WTC11 (cell line): Measurements from ENCODE around the gene FAM171A1. TPM values are rescaled to one million over a fixed set of nuclear protein-coding genes. Genes with fewer than 3 reads are reported as not detected.

Experiments
- ATAC-seq: fragments of 200-7000 bp; cut with Tn5 transposase; 2 replicates; pipeline ENCODE4 v1.10.0; 2021; ENCODE audit warnings: mild to moderate bottlenecking, moderate library complexity
- CTCF ChIA-PET: fragments of 300-600 bp; sonication (Branson Sonifier 250); formaldehyde crosslinking; loops from one replicate; lab custom pipeline; 2021; ENCODE audit warnings: antibody characterized with exemption; lab: Charles Lee
- POLR2A ChIA-PET: fragments of 350-600 bp; sonication (Branson Sonifier 250); formaldehyde crosslinking; loops from one replicate; lab custom pipeline; 2021; ENCODE audit warnings: antibody characterized with exemption; lab: Charles Lee
- DNase-seq: peaks from one replicate; pipeline ENCODE4 v3.0.0; 2021; ENCODE audit warnings: low spot score
- H3K27ac Mint-ChIP-seq: 2 replicates; pipeline ENCODE4 v1.8.0; 2021; ENCODE audit warnings: mixed read lengths
- H3K27me3 Mint-ChIP-seq: 2 replicates; pipeline ENCODE4 v1.8.0; 2021; ENCODE audit warnings: low read depth, mild to moderate bottlenecking, moderate library complexity, mixed read lengths
- H3K36me3 Mint-ChIP-seq: 2 replicates; pipeline ENCODE4 v1.8.0; 2021; ENCODE audit warnings: mixed read lengths
- H3K4me1 Mint-ChIP-seq: 2 replicates; pipeline ENCODE4 v1.8.0; 2022; ENCODE audit warnings: mixed read lengths
- H3K4me3 Mint-ChIP-seq: 2 replicates; pipeline ENCODE4 v1.8.0; 2021; ENCODE audit warnings: mild to moderate bottlenecking, moderate library complexity, mixed read lengths
- H3K9me3 Mint-ChIP-seq: 2 replicates; pipeline ENCODE4 v1.8.0; 2021; ENCODE audit warnings: mixed read lengths
- ARID4B ChIP-seq: sonication (generic); formaldehyde crosslinking; IDR thresholded peaks from 2 replicates; pipeline ENCODE4 v1.8.0; 2023; ENCODE audit warnings: missing genetic modification reagents, mild to moderate bottlenecking, borderline replicate concordance
- CREB1 ChIP-seq: sonication (generic); formaldehyde crosslinking; IDR thresholded peaks from 2 replicates; pipeline ENCODE4 v1.8.0; 2023; ENCODE audit warnings: mild to moderate bottlenecking, missing genetic modification reagents
- HMGXB4 ChIP-seq: sonication (generic); formaldehyde crosslinking; IDR thresholded peaks from 2 replicates; pipeline ENCODE4 v1.8.1; 2023; ENCODE audit warnings: mild to moderate bottlenecking, moderate library complexity, missing genetic modification reagents
- MXD4 ChIP-seq: fragments of 250-450 bp; sonication (Bioruptor Pico); IDR thresholded peaks from 2 replicates; pipeline ENCODE4 v1.8.0; 2021; ENCODE audit warnings: mild to moderate bottlenecking, moderate library complexity, borderline replicate concordance
- NR3C1 ChIP-seq: sonication (generic); formaldehyde crosslinking; conservative IDR thresholded peaks from 2 replicates; pipeline ENCODE4 v1.8.1; 2023; ENCODE audit warnings: low read depth, mild to moderate bottlenecking, missing genetic modification reagents
- PRDM15 ChIP-seq: sonication (generic); formaldehyde crosslinking; IDR thresholded peaks from 2 replicates; pipeline ENCODE4 v1.8.0; 2022; ENCODE audit warnings: missing genetic modification reagents
- PREB ChIP-seq: sonication (generic); formaldehyde crosslinking; IDR thresholded peaks from 2 replicates; pipeline ENCODE4 v1.8.1; 2022; ENCODE audit warnings: mild to moderate bottlenecking, missing genetic modification reagents, moderate library complexity, borderline replicate concordance
- PRRX2 ChIP-seq: fragments of 250-450 bp; sonication (Bioruptor Pico); IDR thresholded peaks from 2 replicates; pipeline ENCODE4 v1.8.0; 2021; ENCODE audit warnings: mild to moderate bottlenecking
- TEAD1 ChIP-seq: sonication (generic); formaldehyde crosslinking; IDR thresholded peaks from 2 replicates; pipeline ENCODE4 v1.8.0; 2022; ENCODE audit warnings: mild to moderate bottlenecking, missing genetic modification reagents
- USF1 ChIP-seq: sonication (generic); formaldehyde crosslinking; IDR thresholded peaks from 2 replicates; pipeline ENCODE4 v1.8.0; 2022; ENCODE audit warnings: mild to moderate bottlenecking, missing genetic modification reagents
- total RNA-seq: library from RNA; stranded (reverse); gene quantifications from 3 replicates; pipeline ENCODE4 v1.2.3, GENCODE V29; 2021
- TF ChIP-seq, protein P1 (sequence below): sonication (generic); formaldehyde crosslinking; conservative IDR thresholded peaks from 2 replicates; pipeline ENCODE4 v1.8.1; 2023; ENCODE audit warnings: mild to moderate bottlenecking, low read depth, missing genetic modification reagents, moderate library complexity
- TF ChIP-seq, protein P2 (sequence below): fragments of 250-450 bp; sonication (Bioruptor Pico); IDR thresholded peaks from 2 replicates; pipeline ENCODE4 v1.9.0; 2021; ENCODE audit warnings: moderate library complexity, mild to moderate bottlenecking, inconsistent platforms, borderline replicate concordance
- TF ChIP-seq, protein P3 (sequence below): sonication (generic); formaldehyde crosslinking; IDR thresholded peaks from 2 replicates; pipeline ENCODE4 v1.8.0; 2023; ENCODE audit warnings: mild to moderate bottlenecking, missing genetic modification reagents
- TF ChIP-seq, protein P4 (sequence below): sonication (generic); formaldehyde crosslinking; IDR thresholded peaks from 2 replicates; pipeline ENCODE4 v1.8.1; 2023; ENCODE audit warnings: mild to moderate bottlenecking, missing genetic modification reagents, moderate library complexity

FAM171A1 gene
- total RNA-seq, 1 experiment from 2014 or later, result 33.9 TPM

DNA sequence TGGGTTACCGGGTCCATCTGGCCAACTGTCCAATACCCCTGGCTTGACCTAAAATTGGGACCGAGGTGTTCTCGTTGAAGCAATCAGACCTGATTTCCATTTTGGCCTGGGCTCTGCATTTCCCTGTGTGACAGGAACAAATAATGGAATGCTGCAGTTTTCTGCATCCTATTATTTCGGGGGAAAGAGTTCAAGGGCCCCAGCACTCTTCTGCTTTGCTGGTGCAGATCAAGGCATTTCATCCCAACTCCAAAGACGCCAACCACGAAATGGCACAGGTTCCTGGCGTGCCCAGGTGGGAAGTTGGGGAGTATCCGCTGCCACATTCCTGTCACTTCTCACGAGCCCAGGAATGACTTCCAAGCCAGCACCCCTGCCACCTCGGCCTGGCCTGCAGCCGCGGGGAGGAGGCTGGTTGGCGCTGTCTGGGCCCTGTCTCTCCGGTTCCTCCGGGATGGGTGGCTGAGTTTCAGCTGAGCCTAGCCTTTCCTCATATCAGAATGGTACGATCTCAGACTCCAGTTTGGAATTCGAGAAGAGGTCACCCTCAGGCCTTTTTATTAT, 56.5 kb downstream of the FAM171A1 start:
- H3K4me1 Mint-ChIP-seq, result peaks cover 57% of the 10 kb centered on the region
- no peaks in the 10 kb centered on the region for H3K36me3 Mint-ChIP-seq
- ChIA-PET CTCF (interaction anchor here (1.6 kb wide), 1 partner anchor 13 kb away, joined by 4 read pairs; no protein-coding TSS in a partner anchor), POLR2A (no interaction called here)
- H3K27me3 Mint-ChIP-seq, result no peaks in the 10 kb centered on the region
- H3K27ac Mint-ChIP-seq, result no peak overlapping the region
- no peak for DNase-seq
- no peak for ATAC-seq
- H3K4me3 Mint-ChIP-seq, result no peak overlapping the region
- H3K9me3 Mint-ChIP-seq, result no peaks in the 10 kb centered on the region
- TF ChIP-seq, protein P1, sequence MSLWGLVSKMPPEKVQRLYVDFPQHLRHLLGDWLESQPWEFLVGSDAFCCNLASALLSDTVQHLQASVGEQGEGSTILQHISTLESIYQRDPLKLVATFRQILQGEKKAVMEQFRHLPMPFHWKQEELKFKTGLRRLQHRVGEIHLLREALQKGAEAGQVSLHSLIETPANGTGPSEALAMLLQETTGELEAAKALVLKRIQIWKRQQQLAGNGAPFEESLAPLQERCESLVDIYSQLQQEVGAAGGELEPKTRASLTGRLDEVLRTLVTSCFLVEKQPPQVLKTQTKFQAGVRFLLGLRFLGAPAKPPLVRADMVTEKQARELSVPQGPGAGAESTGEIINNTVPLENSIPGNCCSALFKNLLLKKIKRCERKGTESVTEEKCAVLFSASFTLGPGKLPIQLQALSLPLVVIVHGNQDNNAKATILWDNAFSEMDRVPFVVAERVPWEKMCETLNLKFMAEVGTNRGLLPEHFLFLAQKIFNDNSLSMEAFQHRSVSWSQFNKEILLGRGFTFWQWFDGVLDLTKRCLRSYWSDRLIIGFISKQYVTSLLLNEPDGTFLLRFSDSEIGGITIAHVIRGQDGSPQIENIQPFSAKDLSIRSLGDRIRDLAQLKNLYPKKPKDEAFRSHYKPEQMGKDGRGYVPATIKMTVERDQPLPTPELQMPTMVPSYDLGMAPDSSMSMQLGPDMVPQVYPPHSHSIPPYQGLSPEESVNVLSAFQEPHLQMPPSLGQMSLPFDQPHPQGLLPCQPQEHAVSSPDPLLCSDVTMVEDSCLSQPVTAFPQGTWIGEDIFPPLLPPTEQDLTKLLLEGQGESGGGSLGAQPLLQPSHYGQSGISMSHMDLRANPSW, result no peak
- TF ChIP-seq USF1 (CRISPR knock-in tag) (no peak), PRDM15 (CRISPR knock-in tag) (no peak), NR3C1 (no peak), PREB (CRISPR knock-in tag) (no peak), TEAD1 (CRISPR knock-in tag) (no peak), CREB1 (CRISPR knock-in tag) (no peak), MXD4 (CRISPR knock-in tag) (no peak), ARID4B (CRISPR knock-in tag) (no peak), HMGXB4 (CRISPR knock-in tag) (no peak), PRRX2 (CRISPR knock-in tag) (no peak)
- TF ChIP-seq, protein P2, sequence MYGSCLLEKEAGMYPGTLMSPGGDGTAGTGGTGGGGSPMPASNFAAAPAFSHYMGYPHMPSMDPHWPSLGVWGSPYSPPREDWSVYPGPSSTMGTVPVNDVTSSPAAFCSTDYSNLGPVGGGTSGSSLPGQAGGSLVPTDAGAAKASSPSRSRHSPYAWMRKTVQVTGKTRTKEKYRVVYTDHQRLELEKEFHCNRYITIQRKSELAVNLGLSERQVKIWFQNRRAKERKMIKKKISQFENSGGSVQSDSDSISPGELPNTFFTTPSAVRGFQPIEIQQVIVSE (CRISPR knock-in tag), result no peak
- TF ChIP-seq, protein P3, sequence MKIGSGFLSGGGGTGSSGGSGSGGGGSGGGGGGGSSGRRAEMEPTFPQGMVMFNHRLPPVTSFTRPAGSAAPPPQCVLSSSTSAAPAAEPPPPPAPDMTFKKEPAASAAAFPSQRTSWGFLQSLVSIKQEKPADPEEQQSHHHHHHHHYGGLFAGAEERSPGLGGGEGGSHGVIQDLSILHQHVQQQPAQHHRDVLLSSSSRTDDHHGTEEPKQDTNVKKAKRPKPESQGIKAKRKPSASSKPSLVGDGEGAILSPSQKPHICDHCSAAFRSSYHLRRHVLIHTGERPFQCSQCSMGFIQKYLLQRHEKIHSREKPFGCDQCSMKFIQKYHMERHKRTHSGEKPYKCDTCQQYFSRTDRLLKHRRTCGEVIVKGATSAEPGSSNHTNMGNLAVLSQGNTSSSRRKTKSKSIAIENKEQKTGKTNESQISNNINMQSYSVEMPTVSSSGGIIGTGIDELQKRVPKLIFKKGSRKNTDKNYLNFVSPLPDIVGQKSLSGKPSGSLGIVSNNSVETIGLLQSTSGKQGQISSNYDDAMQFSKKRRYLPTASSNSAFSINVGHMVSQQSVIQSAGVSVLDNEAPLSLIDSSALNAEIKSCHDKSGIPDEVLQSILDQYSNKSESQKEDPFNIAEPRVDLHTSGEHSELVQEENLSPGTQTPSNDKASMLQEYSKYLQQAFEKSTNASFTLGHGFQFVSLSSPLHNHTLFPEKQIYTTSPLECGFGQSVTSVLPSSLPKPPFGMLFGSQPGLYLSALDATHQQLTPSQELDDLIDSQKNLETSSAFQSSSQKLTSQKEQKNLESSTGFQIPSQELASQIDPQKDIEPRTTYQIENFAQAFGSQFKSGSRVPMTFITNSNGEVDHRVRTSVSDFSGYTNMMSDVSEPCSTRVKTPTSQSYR (CRISPR knock-in tag), result no peak
- TF ChIP-seq, protein P4, sequence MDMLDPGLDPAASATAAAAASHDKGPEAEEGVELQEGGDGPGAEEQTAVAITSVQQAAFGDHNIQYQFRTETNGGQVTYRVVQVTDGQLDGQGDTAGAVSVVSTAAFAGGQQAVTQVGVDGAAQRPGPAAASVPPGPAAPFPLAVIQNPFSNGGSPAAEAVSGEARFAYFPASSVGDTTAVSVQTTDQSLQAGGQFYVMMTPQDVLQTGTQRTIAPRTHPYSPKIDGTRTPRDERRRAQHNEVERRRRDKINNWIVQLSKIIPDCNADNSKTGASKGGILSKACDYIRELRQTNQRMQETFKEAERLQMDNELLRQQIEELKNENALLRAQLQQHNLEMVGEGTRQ, result no peak
